HCT116 (cell line): ENCODE measurements around the gene C10orf95. TPM values are rescaled to one million over a fixed set of nuclear protein-coding genes. Genes with fewer than 3 reads are reported as not detected.

ENCODE experiments used
- ATAC-seq: fragments of 200-7000 bp; cut with Tn5 transposase; 2 replicates; pipeline ENCODE4 v1.9.1; 2020; ENCODE audit warnings: mild to moderate bottlenecking, moderate library complexity
- BruUV-seq: library from RNA; stranded (reverse); fragments of 400-500 nt; replicated peaks from 2 replicates; lab custom pipeline; 2021; lab: Mats Ljungman, UMichigan
- CTCF ChIA-PET: fragments of 300-600 bp; sonication (Branson Sonifier 250); formaldehyde crosslinking; loops from one replicate; lab custom pipeline; 2021; ENCODE audit warnings: antibody characterized with exemption; lab: Charles Lee
- POLR2A ChIA-PET: fragments of 300-600, 350-600 bp; sonication (Branson Sonifier 250); formaldehyde crosslinking; loops from one replicate; lab custom pipeline; 2021; ENCODE audit warnings: antibody characterized with exemption; lab: Charles Lee
- RAD21 ChIA-PET, 2 experiments: fragments of 300-600 bp; sonication (Branson Sonifier 250); formaldehyde crosslinking; loops; one replicate each; lab custom pipeline; 2023; ENCODE audit warnings: low total read pairs in 2 of 2; ENCODE audit not compliant: uncharacterized antibody in 2 of 2, unreplicated experiment in 2 of 2, low non-redundant PET in 1 of 2; lab: Charles Lee
- DNase-seq: peaks from one replicate; pipeline ENCODE4 v3.0.0-alpha.2; 2010; ENCODE audit warnings: low read depth, low spot score
- H2AFZ ChIP-seq: fragments of 200-600 bp; shearing (Covaris generic), sonication (generic); 2 replicates; pipeline ENCODE4 v1.6.1; 2017; ENCODE audit warnings: low read depth, mixed run types, mixed read lengths, antibody characterized with exemption, low read length; ENCODE audit not compliant: poor library complexity, severe bottlenecking
- H3K27ac ChIP-seq: 2 replicates; pipeline ENCODE4 v1.5.1; 2012; ENCODE audit warnings: low read depth, low read length
- H3K27me3 ChIP-seq: fragments of 200-600 bp; sonication (generic); 2 replicates; pipeline ENCODE4 v1.6.1; 2016; ENCODE audit warnings: mixed run types, low read length, mixed read lengths; ENCODE audit not compliant: insufficient read depth
- H3K36me3 ChIP-seq, 2 experiments: fragments of 200-500 bp in 1 of 2; fragments of 200-600 bp in 1 of 2; sonication (Bioruptor generic) in 1 of 2; sonication (generic) in 1 of 2; 2 replicates each; pipeline versions ENCODE4 v1.5.1 to v1.6.1; 2014 to 2016; ENCODE audit warnings: low read length in 2 of 2, inconsistent platforms in 1 of 2, mixed read lengths in 1 of 2, mixed run types in 1 of 2; ENCODE audit not compliant: insufficient read depth in 2 of 2, control insufficient read depth in 1 of 2
- H3K4me1 ChIP-seq, 2 experiments: fragments of 200-600 bp in 1 of 2; sonication (generic) in 1 of 2; 2 replicates each; pipeline versions ENCODE4 v1.5.1 to v1.6.1; 2012 to 2017; ENCODE audit warnings: low read length in 2 of 2, inconsistent platforms in 1 of 2, mild to moderate bottlenecking in 1 of 2, mixed read lengths in 1 of 2, mixed run types in 1 of 2, moderate library complexity in 1 of 2; ENCODE audit not compliant: insufficient read depth in 2 of 2, control insufficient read depth in 1 of 2
- H3K4me2 ChIP-seq: fragments of 200-600 bp; sonication (generic); 2 replicates; pipeline ENCODE4 v1.6.1; 2017; ENCODE audit warnings: mixed run types, low read length, mixed read lengths
- H3K4me3 ChIP-seq, 2 experiments: fragments of 200-600 bp in 1 of 2; sonication (generic) in 1 of 2; replicated peaks in 1 of 2; 2 replicates each; pipeline ENCODE4 v1.5.1; 2011 to 2016; ENCODE audit warnings: low read length in 2 of 2, control low read depth in 1 of 2, low read depth in 1 of 2, mild to moderate bottlenecking in 1 of 2, mixed read lengths in 1 of 2, mixed run types in 1 of 2
- H3K79me2 ChIP-seq: fragments of 200-600 bp; sonication (generic); 2 replicates; pipeline ENCODE4 v1.6.1; 2017; ENCODE audit warnings: mild to moderate bottlenecking, mixed run types, low read length, moderate library complexity, mixed read lengths; ENCODE audit not compliant: insufficient read depth
- H3K9ac ChIP-seq: fragments of 200-600 bp; sonication (generic); 2 replicates; pipeline ENCODE4 v1.6.1; 2016; ENCODE audit warnings: low read length, mixed read lengths
- H3K9me2 ChIP-seq: fragments of 200-600 bp; sonication (generic), shearing (Covaris generic); 2 replicates; pipeline ENCODE4 v1.6.1; 2017; ENCODE audit warnings: mixed run types, mild to moderate bottlenecking, moderate library complexity; ENCODE audit not compliant: insufficient read depth
- H3K9me3 ChIP-seq, 2 experiments: fragments of 200-500 bp in 1 of 2; fragments of 200-600 bp in 1 of 2; sonication (Bioruptor generic) in 1 of 2; sonication (generic) in 1 of 2; 2 replicates each; pipeline ENCODE4 v1.6.1; 2014 to 2017; ENCODE audit warnings: low read length in 2 of 2, mixed read lengths in 2 of 2, inconsistent platforms in 1 of 2, low read depth in 1 of 2, mild to moderate bottlenecking in 1 of 2, mixed run types in 1 of 2, moderate library complexity in 1 of 2; ENCODE audit not compliant: control insufficient read depth in 1 of 2, insufficient read depth in 1 of 2
- H4K20me1 ChIP-seq: fragments of 200-600 bp; sonication (generic), shearing (Covaris generic); 2 replicates; pipeline ENCODE4 v1.6.1; 2017; ENCODE audit warnings: mixed run types, mild to moderate bottlenecking, moderate library complexity; ENCODE audit not compliant: insufficient read depth
- EGR1 ChIP-seq: IDR thresholded peaks from 2 replicates; pipeline ENCODE4 v1.6.1; 2012; ENCODE audit warnings: low read depth
- EZH2 ChIP-seq: fragments of 200-600 bp; sonication (generic); IDR thresholded peaks from 2 replicates; pipeline ENCODE4 v1.6.1; 2017; ENCODE audit warnings: antibody characterized with exemption, mixed run types
- EZH2phosphoT487 ChIP-seq: fragments of 200-600 bp; IDR thresholded peaks from 2 replicates; pipeline ENCODE4 v1.6.1; 2018; ENCODE audit warnings: antibody characterized with exemption, borderline replicate concordance
- TCF7L2 ChIP-seq: IDR thresholded peaks from 2 replicates; pipeline ENCODE4 v1.7.0; 2011; ENCODE audit warnings: borderline replicate concordance, inconsistent platforms; ENCODE audit not compliant: insufficient read depth, insufficient read length; ENCODE audit errors: extremely low read depth
- ZBTB33 ChIP-seq: IDR thresholded peaks from 2 replicates; pipeline ENCODE4 v1.6.1; 2011; ENCODE audit warnings: mild to moderate bottlenecking, low read length, moderate library complexity; ENCODE audit not compliant: insufficient replicate concordance; ENCODE audit errors: extremely low read depth
- ZFX ChIP-seq: fragments of 450-650 bp; IDR thresholded peaks from 2 replicates; pipeline ENCODE4 v1.6.1; 2017
- intact Hi-C: fragments of 100-400 bp; cut with micrococcal nuclease; formaldehyde crosslinking; loops from 2 replicates; pipeline ENCODE4 v1.10.0; 2022
- total RNA-seq: library from RNA; stranded (reverse); gene quantifications from one replicate; pipeline ENCODE4 v1.2.1, GENCODE V29; 2021; ENCODE audit not compliant: unreplicated experiment

Gene C10orf95
- total RNA-seq, 1 experiment from 2014 or later = 2.1 TPM

GRCh38 chr10:102424916-102425315 is 26.4 kb downstream of the C10orf95 start:
- no peak overlapping the region for H3K4me3 ChIP-seq
- ChIA-PET CTCF (no interaction called here), RAD21 (no interaction called here), POLR2A (interaction anchor here (1.2 kb wide), 1 partner anchor 29 kb away, joined by 3 read pairs; the partner anchor contains the start of gene NFKB2)
- no TSS peak for BruUV-seq
- peaks cover 12 to 32% of the 10 kb centered on the region in 2 experiments; a peak in 3 of 4 replicates for H3K4me1 ChIP-seq
- intact Hi-C loops = loop anchor here (5.0 kb wide), 1 partner anchor 37 kb away; no protein-coding TSS in a partner anchor
- ATAC-seq = no peak
- H3K9me2 ChIP-seq = no peaks in the 10 kb centered on the region
- H3K79me2 ChIP-seq = peaks cover 11% of the 10 kb centered on the region
- H4K20me1 ChIP-seq = no peaks in the 10 kb centered on the region
- H3K27ac ChIP-seq = no peak overlapping the region
- H3K27me3 ChIP-seq = no peaks in the 10 kb centered on the region
- no peak for TF ChIP-seq EZH2
- TF ChIP-seq EZH2phosphoT487 = no peak
- no peak for TF ChIP-seq TCF7L2
- H2AFZ ChIP-seq = no peak overlapping the region
- peaks cover 0 to 11% of the 10 kb centered on the region in 2 experiments; a peak in 1 of 4 replicates for H3K36me3 ChIP-seq
- H3K9me3 ChIP-seq = no peaks in the 10 kb centered on the region
- no peak overlapping the region for H3K9ac ChIP-seq
- no peak overlapping the region for H3K4me2 ChIP-seq
- no peak for DNase-seq

- Histone ChIP-seq H3K9ac (no peak overlapping the region), H3K27ac (no peak overlapping the region), H4K20me1 (no peaks in the 10 kb centered on the region), H3K4me2 (no peak overlapping the region), H3K9me2 (no peaks in the 10 kb centered on the region), H3K27me3 (no peaks in the 10 kb centered on the region), H3K79me2 (peaks cover 11% of the 10 kb centered on the region), H3K4me1 (peaks cover 15 to 40% of the 10 kb centered on the region in 2 experiments; a peak in 3 of 4 replicates), H3K36me3 (peaks cover 0 to 11% of the 10 kb centered on the region in 2 experiments; a peak in 1 of 4 replicates), H2AFZ (no peak overlapping the region), H3K4me3 (no peak overlapping the region), H3K9me3 (no peaks in the 10 kb centered on the region)
- no peak for DNase-seq
- no peak for ATAC-seq
- TF ChIP-seq ZFX (no peak), ZBTB33 (no peak), EZH2phosphoT487 (no peak), EGR1 (no peak)
- BruUV-seq = no TSS peak
- RAD21 ChIA-PET = no interaction called here
- CTCF ChIA-PET = interaction anchor here (1.2 to 4.7 kb wide), 4 partner anchors 14 to 194 kb away, joined by 3 to 98 read pairs (median 16); partner anchors contain the start of gene NFKB2
- POLR2A ChIA-PET = interaction anchor here (1.2 kb wide), 1 partner anchor 29 kb away, joined by 3 read pairs; the partner anchor contains the start of gene NFKB2
- intact Hi-C loops = loop anchor here (5.0 kb wide), 1 partner anchor 38 kb away; no protein-coding TSS in a partner anchor
Observed at GRCh38 chr10:102424145-102424544, 27.2 kb downstream of the C10orf95 start.
